ENCODE results near the gene RUNX1. TPM values are rescaled to one million over a fixed set of nuclear protein-coding genes. Genes with fewer than 3 reads are reported as not detected.

The RUNX1 gene
- total and polyA plus RNA-seq, 10 donors = 4.8 to 70.0 (median 43.6) TPM

- WGBS, 5 donors = 61 to 88% (median 82%) methylated on average over 4 of the region's 4 CpGs
- no peak for TF ChIP-seq POLR2AphosphoS5 (IDR thresholded peaks at IDR 0.05)
- TF ChIP-seq CTCF (IDR thresholded peaks at IDR 0.05 in 8 of 11, conservative IDR thresholded peaks at IDR 0.05 in 3 of 11) = no peak
- no peak for TF ChIP-seq POLR2A (IDR thresholded peaks at IDR 0.05)
- Histone ChIP-seq H3K27me3 (replicated peaks in 1 of 7) (no peaks in the 10 kb centered on the region), H3K36me3 (no peaks in the 10 kb centered on the region), H3K9me3 (no peaks in the 10 kb centered on the region), H3K4me3 (no peak overlapping the region), H3K27ac (peak overlapping the region in 1 of 8 donors; percentile 3), H3K4me1 (peaks cover 0 to 48% (median 9%) of the 10 kb centered on the region in 6 donors)
- intact Hi-C loops (cut with DNase I; ENCODE audit: low total_unique reads) = no loop called here
- DNase-seq = no peak
Measured at GRCh38 chr21:34925597-34925996, 123.5 kb downstream of the RUNX1 start.

- no peaks in the 10 kb centered on the region for H3K36me3 ChIP-seq
- intact Hi-C loops (cut with DNase I; ENCODE audit: low total_unique reads) = no loop called here
- no peak for DNase-seq
- peak overlapping the region in 2 of 8 donors; percentile 37 to 40 for H3K27ac ChIP-seq
- peaks cover 0 to 55% (median 10%) of the 10 kb centered on the region in 6 donors for H3K4me1 ChIP-seq
- no peaks in the 10 kb centered on the region for H3K27me3 ChIP-seq (replicated peaks in 1 of 7)
- no peaks in the 10 kb centered on the region for H3K9me3 ChIP-seq
- no peak overlapping the region for H3K4me3 ChIP-seq
- WGBS, 5 donors = 57 to 80% (median 69%) methylated on average over 1 of the region's 1 CpG
- no peak for TF ChIP-seq POLR2AphosphoS5 (IDR thresholded peaks at IDR 0.05)
- no peak for TF ChIP-seq CTCF (IDR thresholded peaks at IDR 0.05 in 8 of 11, conservative IDR thresholded peaks at IDR 0.05 in 3 of 11)
- no peak for TF ChIP-seq POLR2A (IDR thresholded peaks at IDR 0.05)
Measured at GRCh38 chr21:34924771-34925419, 124.2 kb downstream of the RUNX1 start.

- H3K27ac ChIP-seq = no peak overlapping the region
- H3K9me3 ChIP-seq = no peaks in the 10 kb centered on the region
- peaks cover 0 to 62% (median 13%) of the 10 kb centered on the region in 6 donors for H3K4me1 ChIP-seq
- no peak for DNase-seq
- H3K4me3 ChIP-seq = no peak overlapping the region
- intact Hi-C loops (cut with DNase I; ENCODE audit: low total_unique reads) = no loop called here
- 88 to 94% (median 91%) methylated on average over 3 of the region's 3 CpGs for WGBS, 5 donors
- no peaks in the 10 kb centered on the region for H3K36me3 ChIP-seq
- TF ChIP-seq POLR2AphosphoS5 (IDR thresholded peaks at IDR 0.05) (no peak), POLR2A (IDR thresholded peaks at IDR 0.05) (no peak), CTCF (IDR thresholded peaks at IDR 0.05 in 8 of 11, conservative IDR thresholded peaks at IDR 0.05 in 3 of 11) (no peak)
- no peaks in the 10 kb centered on the region for H3K27me3 ChIP-seq (replicated peaks in 1 of 7)
Measured at GRCh38 chr21:34924194-34924593, 124.9 kb downstream of the RUNX1 start.

- no peak overlapping the region for H3K27ac ChIP-seq
- H3K4me3 ChIP-seq = no peak overlapping the region
- 92 to 97% (median 95%) methylated on average over 4 of the region's 4 CpGs for WGBS, 5 donors
- no peaks in the 10 kb centered on the region for H3K36me3 ChIP-seq
- no peaks in the 10 kb centered on the region for H3K27me3 ChIP-seq (replicated peaks in 1 of 7)
- TF ChIP-seq CTCF (IDR thresholded peaks at IDR 0.05 in 8 of 11, conservative IDR thresholded peaks at IDR 0.05 in 3 of 11) = no peak
- TF ChIP-seq POLR2A (IDR thresholded peaks at IDR 0.05) = no peak
- TF ChIP-seq POLR2AphosphoS5 (IDR thresholded peaks at IDR 0.05) = no peak
- peaks cover 0 to 67% (median 13%) of the 10 kb centered on the region in 6 donors for H3K4me1 ChIP-seq
- DNase-seq = no peak
- H3K9me3 ChIP-seq = no peaks in the 10 kb centered on the region
- intact Hi-C loops (cut with DNase I; ENCODE audit: low total_unique reads) = no loop called here
Measured at GRCh38 chr21:34923626-34924025, 125.5 kb downstream of the RUNX1 start.

Data from spleen (tissue), 11 donors.